K562 (cell line): ENCODE results near the gene PTPRM. TPM values are rescaled to one million over a fixed set of nuclear protein-coding genes. Genes with fewer than 3 reads are reported as not detected.

Experiments used
- NR4A1 ChIP-seq, 2 experiments: fragments of 250-450 bp in 1 of 2; fragments of 450-650 bp in 1 of 2; sonication (Bioruptor Pico) in 1 of 2; IDR thresholded peaks; 2 replicates each; pipeline versions ENCODE4 v1.4.0 to v1.6.1; 2016 to 2020; ENCODE audit warnings: mild to moderate bottlenecking in 2 of 2, missing compliant biosample characterization in 1 of 2, missing genetic modification characterization in 1 of 2, moderate library complexity in 1 of 2
- POLR2AphosphoS5 ChIP-seq: IDR thresholded peaks from 2 replicates; pipeline ENCODE4 v1.6.1; 2011; ENCODE audit warnings: mild to moderate bottlenecking, low read depth, low read length, moderate library complexity; ENCODE audit not compliant: control insufficient read depth, insufficient read depth
- STAG1 ChIP-seq: sonication (generic); formaldehyde crosslinking; IDR thresholded peaks from 2 replicates; pipeline ENCODE4 v1.5.0; 2020; ENCODE audit warnings: missing genetic modification reagents, borderline replicate concordance
- ZNF217 ChIP-seq: sonication (generic); formaldehyde crosslinking; IDR thresholded peaks from 2 replicates; pipeline ENCODE4 v1.8.0; 2022; ENCODE audit warnings: mild to moderate bottlenecking, missing genetic modification reagents
- polyA plus RNA-seq, 8 experiments: library from polyadenylated mRNA; depleted of rRNA in 4 of 8; stranded (reverse) in 5 of 8; unstranded in 3 of 8; fragments of >200 nt; fragmentation: Nextera tagmentation in 2 of 8; fragmentation: Illumina TruSeq in 1 of 8; extraction: Ambion mirVana in 2 of 8; extraction: Trizol in 1 of 8; gene quantifications; 2 replicates each; pipeline versions ENCODE4 v1.2.1 to v1.2.3, GENCODE V29; 2011 to 2014; ENCODE audit warnings: inconsistent platforms in 1 of 8, missing spikeins in 1 of 8
- total RNA-seq, 7 experiments: library from RNA; depleted of rRNA in 6 of 7; stranded (reverse); fragments of >200 nt in 6 of 7; fragmentation: Illumina TruSeq in 2 of 7; extraction: Trizol in 2 of 7; gene quantifications; 2 replicates each; pipeline versions ENCODE4 v1.2.1 to v1.2.3, GENCODE V29; 2011 to 2021; ENCODE audit warnings: low replicate concordance in 1 of 7
- TF ChIP-seq, protein P1 (sequence below): sonication (generic); formaldehyde crosslinking; IDR thresholded peaks from 2 replicates; pipeline ENCODE4 v1.8.1; 2023; ENCODE audit warnings: missing genetic modification reagents, mild to moderate bottlenecking, borderline replicate concordance
- TF ChIP-seq, protein P2 (sequence below): sonication (generic); formaldehyde crosslinking; IDR thresholded peaks from 2 replicates; pipeline ENCODE4 v1.8.0; 2022; ENCODE audit warnings: mild to moderate bottlenecking, missing genetic modification reagents
- TF ChIP-seq, protein P3 (sequence below): sonication (generic); formaldehyde crosslinking; IDR thresholded peaks from 2 replicates; pipeline ENCODE4 v1.8.1; 2022; ENCODE audit warnings: missing genetic modification reagents
- TF ChIP-seq, protein P4 (sequence below): fragments of 250-450 bp; sonication (Bioruptor Pico); IDR thresholded peaks from 2 replicates; pipeline ENCODE4 v1.8.0; 2022; ENCODE audit warnings: moderate library complexity, mild to moderate bottlenecking, inconsistent platforms

PTPRM gene
- total and polyA plus RNA-seq, 9 of the 15 experiments (the other 6 are each of a cell fraction or from before 2014, with no cell fraction given), result 0.03 to 0.16 (median 0.08) TPM; not detected in 3

DNA sequence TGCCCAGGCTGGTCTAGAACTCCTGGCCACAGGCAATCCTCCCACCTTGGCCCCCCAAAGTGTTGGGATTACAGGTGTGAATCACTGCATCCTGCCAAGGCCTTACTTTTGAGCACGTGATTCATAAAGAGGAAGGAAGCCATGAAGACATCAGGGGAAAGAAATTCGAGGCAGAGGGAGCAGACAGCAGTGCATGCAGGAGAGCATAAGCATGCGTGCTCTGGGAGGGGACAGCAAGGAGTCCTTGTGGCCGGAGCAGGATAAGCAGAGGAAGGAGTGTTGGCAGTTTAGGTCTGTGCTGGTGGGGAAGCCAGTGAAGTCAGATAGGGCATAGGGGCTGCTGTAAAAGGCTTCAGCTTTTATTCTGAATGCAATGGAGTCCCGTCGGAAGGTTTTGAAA, 641.6 kb downstream of the PTPRM start (continued):
- TF ChIP-seq, protein P1, sequence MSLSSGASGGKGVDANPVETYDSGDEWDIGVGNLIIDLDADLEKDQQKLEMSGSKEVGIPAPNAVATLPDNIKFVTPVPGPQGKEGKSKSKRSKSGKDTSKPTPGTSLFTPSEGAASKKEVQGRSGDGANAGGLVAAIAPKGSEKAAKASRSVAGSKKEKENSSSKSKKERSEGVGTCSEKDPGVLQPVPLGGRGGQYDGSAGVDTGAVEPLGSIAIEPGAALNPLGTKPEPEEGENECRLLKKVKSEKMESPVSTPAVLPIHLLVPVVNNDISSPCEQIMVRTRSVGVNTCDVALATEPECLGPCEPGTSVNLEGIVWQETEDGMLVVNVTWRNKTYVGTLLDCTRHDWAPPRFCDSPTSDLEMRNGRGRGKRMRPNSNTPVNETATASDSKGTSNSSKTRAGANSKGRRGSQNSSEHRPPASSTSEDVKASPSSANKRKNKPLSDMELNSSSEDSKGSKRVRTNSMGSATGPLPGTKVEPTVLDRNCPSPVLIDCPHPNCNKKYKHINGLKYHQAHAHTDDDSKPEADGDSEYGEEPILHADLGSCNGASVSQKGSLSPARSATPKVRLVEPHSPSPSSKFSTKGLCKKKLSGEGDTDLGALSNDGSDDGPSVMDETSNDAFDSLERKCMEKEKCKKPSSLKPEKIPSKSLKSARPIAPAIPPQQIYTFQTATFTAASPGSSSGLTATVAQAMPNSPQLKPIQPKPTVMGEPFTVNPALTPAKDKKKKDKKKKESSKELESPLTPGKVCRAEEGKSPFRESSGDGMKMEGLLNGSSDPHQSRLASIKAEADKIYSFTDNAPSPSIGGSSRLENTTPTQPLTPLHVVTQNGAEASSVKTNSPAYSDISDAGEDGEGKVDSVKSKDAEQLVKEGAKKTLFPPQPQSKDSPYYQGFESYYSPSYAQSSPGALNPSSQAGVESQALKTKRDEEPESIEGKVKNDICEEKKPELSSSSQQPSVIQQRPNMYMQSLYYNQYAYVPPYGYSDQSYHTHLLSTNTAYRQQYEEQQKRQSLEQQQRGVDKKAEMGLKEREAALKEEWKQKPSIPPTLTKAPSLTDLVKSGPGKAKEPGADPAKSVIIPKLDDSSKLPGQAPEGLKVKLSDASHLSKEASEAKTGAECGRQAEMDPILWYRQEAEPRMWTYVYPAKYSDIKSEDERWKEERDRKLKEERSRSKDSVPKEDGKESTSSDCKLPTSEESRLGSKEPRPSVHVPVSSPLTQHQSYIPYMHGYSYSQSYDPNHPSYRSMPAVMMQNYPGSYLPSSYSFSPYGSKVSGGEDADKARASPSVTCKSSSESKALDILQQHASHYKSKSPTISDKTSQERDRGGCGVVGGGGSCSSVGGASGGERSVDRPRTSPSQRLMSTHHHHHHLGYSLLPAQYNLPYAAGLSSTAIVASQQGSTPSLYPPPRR, result no peak
- TF ChIP-seq POLR2AphosphoS5 (no peak), STAG1 (CRISPR knock-in tag) (no peak), NR4A1 (CRISPR knock-in tag; IDR thresholded peaks at IDR 0.05) (no peak), NR4A1 (tag; IDR thresholded peaks at IDR 0.05) (no peak), ZNF217 (CRISPR knock-in tag) (no peak)
- TF ChIP-seq, protein P2, sequence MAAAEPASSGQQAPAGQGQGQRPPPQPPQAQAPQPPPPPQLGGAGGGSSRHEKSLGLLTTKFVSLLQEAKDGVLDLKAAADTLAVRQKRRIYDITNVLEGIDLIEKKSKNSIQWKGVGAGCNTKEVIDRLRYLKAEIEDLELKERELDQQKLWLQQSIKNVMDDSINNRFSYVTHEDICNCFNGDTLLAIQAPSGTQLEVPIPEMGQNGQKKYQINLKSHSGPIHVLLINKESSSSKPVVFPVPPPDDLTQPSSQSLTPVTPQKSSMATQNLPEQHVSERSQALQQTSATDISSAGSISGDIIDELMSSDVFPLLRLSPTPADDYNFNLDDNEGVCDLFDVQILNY (CRISPR knock-in tag), result no peak
- TF ChIP-seq, protein P3, sequence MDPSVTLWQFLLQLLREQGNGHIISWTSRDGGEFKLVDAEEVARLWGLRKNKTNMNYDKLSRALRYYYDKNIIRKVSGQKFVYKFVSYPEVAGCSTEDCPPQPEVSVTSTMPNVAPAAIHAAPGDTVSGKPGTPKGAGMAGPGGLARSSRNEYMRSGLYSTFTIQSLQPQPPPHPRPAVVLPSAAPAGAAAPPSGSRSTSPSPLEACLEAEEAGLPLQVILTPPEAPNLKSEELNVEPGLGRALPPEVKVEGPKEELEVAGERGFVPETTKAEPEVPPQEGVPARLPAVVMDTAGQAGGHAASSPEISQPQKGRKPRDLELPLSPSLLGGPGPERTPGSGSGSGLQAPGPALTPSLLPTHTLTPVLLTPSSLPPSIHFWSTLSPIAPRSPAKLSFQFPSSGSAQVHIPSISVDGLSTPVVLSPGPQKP (CRISPR knock-in tag), result no peak
- TF ChIP-seq, protein P4, sequence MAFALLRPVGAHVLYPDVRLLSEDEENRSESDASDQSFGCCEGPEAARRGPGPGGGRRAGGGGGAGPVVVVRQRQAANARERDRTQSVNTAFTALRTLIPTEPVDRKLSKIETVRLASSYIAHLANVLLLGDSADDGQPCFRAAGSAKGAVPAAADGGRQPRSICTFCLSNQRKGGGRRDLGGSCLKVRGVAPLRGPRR (CRISPR knock-in tag), result no peak
- TF ChIP-seq, all 486 proteins: peak for 0
